DOHH2 (cell line): ENCODE results near the gene KCNK3.

Source experiments
- H3F3A ChIP-seq: fragments of 200-600 bp; sonication (generic), shearing (Covaris generic); 2 replicates; pipeline ENCODE4 v1.6.0; 2016; ENCODE audit warnings: antibody characterized with exemption, mild to moderate bottlenecking; ENCODE audit not compliant: control insufficient read depth, insufficient read depth
- H3K27ac ChIP-seq: fragments of 200-600 bp; sonication (generic); 2 replicates; pipeline ENCODE4 v1.5.1; 2014; ENCODE audit warnings: low read depth, mild to moderate bottlenecking, low read length, moderate library complexity
- H3K27me3 ChIP-seq: fragments of 200-600 bp; sonication (generic); 2 replicates; pipeline ENCODE4 v1.6.1; 2014; ENCODE audit warnings: mild to moderate bottlenecking, low read length, mixed read lengths; ENCODE audit not compliant: control insufficient read depth
- H3K36me3 ChIP-seq: fragments of 200-600 bp; sonication (generic); 2 replicates; pipeline ENCODE4 v1.6.1; 2014; ENCODE audit warnings: mild to moderate bottlenecking, low read length, moderate library complexity, mixed read lengths; ENCODE audit not compliant: control insufficient read depth
- H3K4me1 ChIP-seq: fragments of 200-600 bp; sonication (generic); 2 replicates; pipeline ENCODE4 v1.6.1; 2014; ENCODE audit warnings: mild to moderate bottlenecking, low read length, mixed read lengths; ENCODE audit not compliant: control insufficient read depth
- H3K4me2 ChIP-seq: fragments of 200-600 bp; sonication (generic); 2 replicates; pipeline ENCODE4 v1.6.0; 2014; ENCODE audit warnings: mild to moderate bottlenecking, low read length, moderate library complexity
- H3K4me3 ChIP-seq: fragments of 200-600 bp; sonication (generic); 2 replicates; pipeline ENCODE4 v1.5.1; 2014; ENCODE audit warnings: mild to moderate bottlenecking, low read length, mixed read lengths
- H3K79me2 ChIP-seq: fragments of 200-600 bp; sonication (generic); 2 replicates; pipeline ENCODE4 v1.6.1; 2014; ENCODE audit warnings: mild to moderate bottlenecking, low read length, mixed read lengths; ENCODE audit not compliant: control insufficient read depth
- H3K9me2 ChIP-seq: fragments of 200-600 bp; sonication (generic); replicated peaks from 2 replicates; pipeline ENCODE4 v1.6.1; 2014; ENCODE audit warnings: mild to moderate bottlenecking, low read length, mixed read lengths; ENCODE audit not compliant: control insufficient read depth
- H3K9me3 ChIP-seq: fragments of 200-600 bp; sonication (generic); 2 replicates; pipeline ENCODE4 v1.6.1; 2014; ENCODE audit warnings: antibody characterized with exemption, low read length, mixed read lengths; ENCODE audit not compliant: control insufficient read depth, insufficient read depth
- H4K20me1 ChIP-seq: fragments of 200-600 bp; sonication (generic); 2 replicates; pipeline ENCODE4 v1.6.0; 2014; ENCODE audit warnings: low read depth, mild to moderate bottlenecking, antibody characterized with exemption, low read length, moderate library complexity; ENCODE audit not compliant: control insufficient read depth, insufficient read depth
- CTCF ChIP-seq: fragments of 200-600 bp; sonication (generic); IDR thresholded peaks from one replicate; pipeline ENCODE4 v1.5.1; 2014; ENCODE audit warnings: antibody characterized with exemption, mild to moderate bottlenecking, low read depth, low read length; ENCODE audit not compliant: poor library complexity, severe bottlenecking
- EZH2phosphoT487 ChIP-seq: fragments of 200-600 bp; sonication (generic); IDR thresholded peaks from 2 replicates; pipeline ENCODE4 v1.6.1; 2017; ENCODE audit warnings: borderline replicate concordance, mild to moderate bottlenecking, antibody characterized with exemption, low read length, moderate library complexity, mixed read lengths

The KCNK3 gene

DNA sequence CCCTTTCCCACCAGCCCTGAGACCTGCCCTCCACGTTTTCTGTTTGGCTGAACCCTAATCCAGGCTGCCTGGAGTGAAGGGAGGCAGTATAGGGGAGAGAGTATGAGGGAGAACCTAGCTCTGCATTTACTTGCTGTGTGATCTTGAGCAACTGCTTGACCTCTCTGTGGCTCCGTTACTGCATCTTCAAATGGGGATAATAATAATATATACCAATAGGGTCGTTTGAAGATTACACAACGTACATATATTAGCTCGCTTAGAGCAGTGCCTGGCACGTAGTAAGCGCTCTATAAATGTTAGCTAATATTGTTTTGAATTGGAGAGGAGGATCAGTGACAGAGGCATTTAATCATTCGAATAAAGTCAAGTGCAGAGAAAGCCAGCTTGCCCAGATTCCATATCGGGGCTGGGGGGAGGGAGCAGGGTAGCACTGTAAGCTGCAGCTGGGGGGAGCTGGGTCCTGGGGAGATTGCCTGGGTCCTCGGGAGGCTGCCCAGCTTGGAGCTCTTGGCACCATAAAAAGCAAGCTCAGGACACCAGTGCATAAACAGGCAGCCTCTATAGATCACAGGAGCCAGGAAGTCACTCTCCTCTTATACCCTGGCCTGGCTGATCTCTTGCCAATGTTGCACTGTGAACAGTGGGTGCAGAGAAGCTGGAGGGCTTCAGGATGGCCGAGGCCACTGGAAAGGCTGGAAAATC lies 19.1 kb downstream of the KCNK3 start:
- Histone ChIP-seq H3K27ac (no peak overlapping the region), H3F3A (no peaks in the 10 kb centered on the region), H3K4me3 (no peak overlapping the region), H3K9me2 (no peaks in the 10 kb centered on the region), H3K4me1 (no peaks in the 10 kb centered on the region), H4K20me1 (no peaks in the 10 kb centered on the region), H3K79me2 (no peaks in the 10 kb centered on the region), H3K4me2 (no peak overlapping the region), H3K27me3 (no peaks in the 10 kb centered on the region), H3K9me3 (no peaks in the 10 kb centered on the region), H3K36me3 (no peaks in the 10 kb centered on the region)
- TF ChIP-seq EZH2phosphoT487 (no peak), CTCF (no peak)

DNA sequence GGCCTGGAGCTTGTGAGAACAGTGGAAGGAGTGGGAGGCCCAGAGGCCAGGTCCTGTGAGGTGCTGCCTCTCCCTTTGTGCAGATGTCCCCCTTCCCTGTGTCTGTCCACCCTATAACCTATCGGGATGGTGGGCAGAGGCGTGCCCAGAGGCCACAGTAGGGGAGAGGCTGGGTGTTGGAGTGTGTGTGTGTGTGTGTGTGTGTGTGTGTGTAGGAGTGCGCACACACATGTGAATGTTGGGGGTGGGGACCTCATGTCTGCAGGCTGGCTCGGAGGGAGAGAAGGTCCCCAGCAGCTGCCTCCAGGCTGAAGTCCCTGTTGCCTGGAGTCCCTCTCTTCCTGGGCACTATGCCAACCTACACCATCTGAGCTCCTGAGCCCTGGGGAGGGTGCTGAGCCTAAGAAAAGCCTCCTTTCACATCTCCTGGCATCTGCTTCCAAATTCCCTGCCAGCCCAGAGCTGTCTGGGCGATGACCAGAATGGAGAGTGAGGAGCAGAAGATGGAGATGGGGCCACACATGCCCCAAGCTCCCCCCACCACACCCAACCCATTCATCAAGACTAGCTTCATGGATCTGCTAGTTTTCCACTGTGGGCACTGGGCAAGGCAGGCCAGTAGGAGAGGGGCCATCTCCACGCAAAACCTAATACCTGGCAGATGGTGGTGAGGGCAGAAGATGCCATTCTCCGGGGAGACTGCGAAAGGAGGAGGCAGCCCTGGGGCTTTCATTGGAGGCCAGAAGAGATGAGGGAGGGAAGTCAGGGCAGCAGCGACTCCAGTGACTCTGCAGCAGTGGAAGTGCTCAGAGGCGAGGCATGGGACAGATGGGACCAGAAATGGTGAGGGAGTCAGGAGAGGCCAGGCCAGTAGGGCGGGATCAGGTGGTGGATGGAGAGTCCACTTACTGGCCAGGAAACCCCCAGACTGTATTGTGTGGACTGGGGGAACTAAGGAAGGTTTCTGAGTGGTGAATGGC lies 20.3 kb downstream of the KCNK3 start:
- TF ChIP-seq EZH2phosphoT487 (no peak), CTCF (no peak)
- H3K4me1 ChIP-seq = no peaks in the 10 kb centered on the region
- H3K4me2 ChIP-seq = no peak overlapping the region
- no peaks in the 10 kb centered on the region for H4K20me1 ChIP-seq
- H3K27ac ChIP-seq = no peak overlapping the region
- no peaks in the 10 kb centered on the region for H3K9me3 ChIP-seq
- H3K36me3 ChIP-seq = no peaks in the 10 kb centered on the region
- H3F3A ChIP-seq = no peaks in the 10 kb centered on the region
- no peaks in the 10 kb centered on the region for H3K9me2 ChIP-seq
- H3K79me2 ChIP-seq = no peaks in the 10 kb centered on the region
- no peaks in the 10 kb centered on the region for H3K27me3 ChIP-seq
- H3K4me3 ChIP-seq = no peak overlapping the region

DNA sequence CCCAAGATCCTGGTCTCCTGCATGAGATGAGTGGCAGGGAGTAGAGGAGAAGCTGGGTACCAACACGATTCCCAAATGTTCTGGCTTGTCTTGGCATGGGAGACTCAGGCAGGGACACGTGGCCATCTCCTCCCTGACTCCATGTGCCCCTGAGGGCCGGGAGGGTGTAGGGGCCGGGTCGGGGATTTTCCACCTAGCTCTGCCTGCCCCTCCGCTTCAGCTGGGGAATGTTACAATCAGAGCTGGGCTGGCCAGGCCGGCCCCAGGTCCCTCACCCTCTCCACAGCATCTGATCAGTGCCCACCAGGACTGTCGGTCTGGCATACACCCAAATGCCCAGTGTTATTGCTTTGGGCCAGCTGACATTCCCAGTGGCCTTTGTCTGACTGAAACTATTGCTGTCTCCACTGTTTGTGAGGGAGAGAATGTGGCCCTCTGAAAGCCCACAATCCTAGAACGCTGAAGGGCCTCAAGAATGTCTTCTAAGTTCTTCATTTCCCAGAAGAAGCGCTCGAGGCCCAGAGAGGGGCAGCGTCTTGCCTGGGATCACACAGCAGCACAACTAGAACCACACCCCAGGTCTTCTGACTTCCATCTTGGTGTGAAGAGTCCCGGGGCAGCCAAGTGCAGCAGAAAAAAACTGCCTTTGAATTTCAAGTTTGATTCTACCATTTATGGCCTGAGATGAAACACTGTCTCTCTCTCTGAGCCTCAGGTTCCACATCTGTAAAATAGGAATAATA lies 23.2 kb downstream of the KCNK3 start:
- no peaks in the 10 kb centered on the region for H3K79me2 ChIP-seq
- H3F3A ChIP-seq = no peaks in the 10 kb centered on the region
- H3K9me2 ChIP-seq = no peaks in the 10 kb centered on the region
- no peaks in the 10 kb centered on the region for H3K36me3 ChIP-seq
- no peak overlapping the region for H3K4me3 ChIP-seq
- no peaks in the 10 kb centered on the region for H3K27me3 ChIP-seq
- H3K4me1 ChIP-seq = no peaks in the 10 kb centered on the region
- TF ChIP-seq CTCF (no peak), EZH2phosphoT487 (no peak)
- H3K9me3 ChIP-seq = no peaks in the 10 kb centered on the region
- H3K27ac ChIP-seq = no peak overlapping the region
- no peaks in the 10 kb centered on the region for H4K20me1 ChIP-seq
- H3K4me2 ChIP-seq = no peak overlapping the region
